ENCODE data around the gene ATG9B.
A peak's percentile ranks its signal among the peaks of the same experiment; 100 is the strongest.

The ATG9B gene

DNA sequence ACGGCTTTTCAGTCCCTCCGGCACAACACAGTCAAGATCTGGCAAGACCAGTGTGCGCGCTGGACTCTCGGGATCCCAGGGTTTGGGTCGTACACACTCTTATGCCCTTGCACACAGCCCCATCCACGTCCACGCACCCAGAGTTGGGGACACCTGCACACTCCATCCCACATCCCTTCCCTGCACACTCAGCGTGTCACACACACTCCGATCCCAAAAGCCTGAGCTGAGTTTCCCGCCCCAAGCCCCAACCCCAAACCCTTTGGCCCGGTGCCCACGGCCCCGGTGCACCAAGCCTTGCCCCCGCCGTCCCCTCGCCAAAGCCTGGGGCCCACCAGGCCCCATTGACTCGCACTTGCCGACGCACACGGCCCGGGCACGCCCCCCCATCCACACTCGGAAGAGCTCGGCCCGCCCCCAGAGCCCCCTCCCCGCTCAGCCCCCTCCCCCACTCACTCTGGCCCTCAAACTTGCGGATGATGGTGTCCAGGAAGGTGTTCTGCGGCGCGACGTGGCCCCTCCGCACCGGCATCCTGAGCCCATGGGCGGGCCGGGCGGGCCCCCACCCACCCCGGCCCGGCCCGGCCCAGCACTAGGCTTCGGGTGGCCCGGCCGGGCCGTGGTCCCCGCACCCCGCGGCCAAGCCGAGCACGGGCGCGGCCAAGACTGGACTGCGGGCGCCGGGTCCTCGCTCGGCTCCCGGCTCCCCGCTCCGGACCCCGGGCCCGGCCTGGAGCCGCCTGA is 46.7 kb downstream of the ATG9B start:
- no peak for DNase-seq

DNA sequence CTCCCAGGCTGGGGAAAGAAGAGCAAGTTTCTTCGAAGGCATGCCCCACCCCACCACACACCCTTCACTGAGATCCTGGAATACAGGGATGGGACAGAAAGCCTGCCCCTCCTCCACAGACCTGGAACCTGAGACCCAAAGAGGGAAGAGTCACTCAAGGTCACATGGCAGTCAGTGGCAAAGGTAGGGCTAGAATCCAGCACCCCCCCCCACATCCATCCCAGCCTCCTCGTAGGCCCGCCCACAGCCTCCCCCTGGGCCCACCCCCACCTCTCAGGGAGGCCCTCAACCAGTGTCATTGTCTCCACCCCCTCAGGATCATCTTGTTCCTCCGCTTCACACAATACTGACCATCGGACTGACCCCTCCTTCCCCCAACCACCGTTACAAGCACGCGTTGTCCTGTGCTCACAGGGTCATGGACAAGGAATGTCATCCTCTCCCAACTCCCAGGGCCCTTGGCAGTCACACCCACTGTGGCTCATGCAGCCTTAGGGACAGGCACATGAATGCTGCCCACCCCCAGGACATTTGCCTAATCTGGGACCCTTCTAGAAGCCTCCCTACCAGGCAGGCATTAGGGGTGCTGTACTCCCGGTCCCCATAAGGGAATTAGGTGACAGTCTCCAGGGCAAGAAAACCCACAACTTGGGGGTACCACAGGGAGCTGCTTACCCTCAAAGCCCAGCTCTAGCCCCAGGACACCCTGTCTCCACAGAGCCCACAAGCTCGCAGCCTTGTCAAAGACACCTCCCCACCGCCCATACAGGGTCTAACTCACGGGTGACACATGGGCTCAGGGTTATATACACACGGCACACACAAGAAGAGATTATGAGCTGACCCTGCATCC is 47.5 kb downstream of the ATG9B start:
- DNase-seq, result no peak

DNA sequence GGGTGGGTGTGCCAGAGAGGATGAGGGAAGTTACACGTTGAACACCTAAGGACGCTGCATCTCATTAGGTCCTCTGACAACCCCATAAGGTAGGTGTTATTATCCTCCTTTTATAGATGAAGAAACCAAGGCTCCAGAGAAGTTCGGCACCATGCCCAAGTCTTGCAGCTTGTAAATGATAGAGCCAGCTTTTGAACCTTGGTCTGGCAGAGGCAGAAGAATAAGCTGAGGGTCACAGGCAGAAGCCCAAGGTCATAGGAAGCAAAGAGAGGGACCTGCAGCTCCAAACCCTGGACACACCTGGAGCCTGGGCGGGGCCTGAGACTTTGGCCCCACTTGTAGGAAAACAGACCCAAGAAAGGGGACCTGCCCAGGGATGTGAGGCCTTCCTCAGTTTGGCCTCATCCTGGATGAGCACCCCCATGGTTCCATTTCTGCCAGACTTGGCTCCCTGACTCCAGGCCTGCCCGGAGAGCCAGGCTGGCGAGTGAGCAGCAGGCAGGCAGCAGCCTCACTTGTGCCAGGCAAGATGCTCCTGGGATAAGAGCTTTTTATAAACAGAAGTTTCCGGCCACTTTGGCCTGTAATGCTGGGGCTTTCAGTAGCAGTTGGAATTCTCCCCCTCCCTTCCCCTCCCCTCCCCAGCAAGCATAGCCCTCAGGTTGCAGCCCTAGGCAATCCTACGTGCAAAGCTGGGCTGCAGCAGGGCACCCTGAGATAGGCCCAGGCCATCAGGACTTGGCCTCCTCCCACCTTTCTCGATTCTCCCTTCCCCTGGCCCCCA is 48.6 kb downstream of the ATG9B start:
- DNase-seq, result no peak

DNA sequence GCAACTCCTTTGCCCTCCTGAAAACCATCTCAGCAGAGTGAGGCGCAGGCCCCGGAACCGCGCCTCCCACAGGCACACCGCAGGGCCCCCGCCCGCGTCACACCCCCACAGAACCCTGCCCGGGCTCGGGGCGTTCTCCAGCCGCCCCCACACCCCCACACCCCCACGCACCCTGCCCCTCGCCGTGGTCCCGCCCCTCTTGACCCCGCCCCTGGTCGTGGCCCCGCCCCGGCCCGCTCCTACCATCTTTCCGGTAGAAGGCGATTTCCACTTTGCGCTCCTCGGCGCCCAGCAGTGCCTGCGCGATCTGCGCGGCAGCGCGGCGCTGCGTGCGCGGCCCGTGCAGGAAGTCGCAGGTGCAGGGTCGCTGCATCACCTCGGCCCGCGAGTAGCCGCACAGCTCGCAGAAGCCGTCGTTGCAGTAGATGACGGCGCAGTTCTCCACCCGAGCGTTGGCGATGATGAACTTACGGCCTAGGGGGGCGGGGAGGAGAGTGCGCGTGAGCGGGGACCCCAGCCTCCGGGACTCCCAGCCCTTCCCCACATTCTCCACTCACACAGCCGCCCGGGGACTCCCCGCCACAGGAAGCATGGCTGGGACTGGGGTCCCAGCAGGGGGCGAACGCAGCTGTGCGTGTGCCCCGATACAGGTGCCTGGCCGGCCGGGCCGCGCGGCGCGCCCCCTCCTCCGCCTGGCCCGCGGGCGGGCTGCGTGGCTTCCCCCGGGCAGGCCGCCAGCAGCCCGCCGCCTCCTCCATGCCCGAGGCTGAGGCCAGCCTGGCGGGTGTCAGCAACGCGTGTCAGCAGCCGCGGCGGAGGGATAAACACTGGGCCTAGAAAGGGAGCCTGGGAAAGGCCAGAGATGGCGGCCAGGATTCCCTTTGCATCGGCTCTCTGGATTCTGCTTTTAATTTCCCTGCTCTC is 49.6 kb downstream of the ATG9B start:
- DNase-seq, result peak; percentile 74

DNA sequence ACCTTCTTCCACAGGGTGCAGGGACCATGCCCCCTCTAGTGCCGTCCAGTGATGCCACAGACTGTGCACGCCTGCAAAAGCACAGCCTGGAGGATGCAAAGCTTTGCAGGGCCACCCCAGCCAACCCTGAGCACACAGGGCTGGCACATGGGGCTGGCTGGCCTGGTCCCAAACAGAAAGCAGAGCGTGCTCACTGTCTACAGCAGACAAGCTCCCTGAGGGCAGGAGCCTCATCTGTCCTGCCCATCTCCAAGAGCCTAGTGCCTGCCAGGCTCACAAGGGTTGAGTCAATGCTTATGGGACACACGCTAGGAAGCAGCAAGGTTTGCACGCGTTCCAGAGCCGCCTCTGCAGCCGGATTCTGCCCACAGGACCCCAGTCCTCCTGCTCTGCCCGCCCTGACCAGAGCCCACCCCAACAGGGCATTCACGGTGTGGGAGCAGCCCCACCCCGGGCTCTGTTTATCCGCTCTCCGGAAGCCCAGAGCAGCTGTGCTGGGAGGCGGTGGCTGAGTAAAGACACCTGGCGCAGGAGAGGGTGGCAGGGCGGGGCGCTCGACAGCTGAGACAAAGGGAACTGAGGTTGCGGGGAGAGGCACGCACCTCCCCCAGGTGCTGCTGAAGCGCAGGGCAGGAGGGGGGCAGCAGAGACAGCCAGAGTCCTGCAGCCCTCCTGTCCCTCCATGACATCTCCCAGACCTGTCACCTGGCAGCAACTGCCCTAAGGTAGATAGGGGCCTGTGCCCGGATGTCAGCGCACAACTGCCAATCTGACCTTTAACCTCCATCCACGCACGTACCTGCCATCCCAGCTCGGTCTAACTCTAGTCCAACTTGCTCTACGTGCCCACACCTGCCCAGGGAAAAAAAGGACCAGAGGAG is 50.5 kb downstream of the ATG9B start:
- no peak for DNase-seq

DNA sequence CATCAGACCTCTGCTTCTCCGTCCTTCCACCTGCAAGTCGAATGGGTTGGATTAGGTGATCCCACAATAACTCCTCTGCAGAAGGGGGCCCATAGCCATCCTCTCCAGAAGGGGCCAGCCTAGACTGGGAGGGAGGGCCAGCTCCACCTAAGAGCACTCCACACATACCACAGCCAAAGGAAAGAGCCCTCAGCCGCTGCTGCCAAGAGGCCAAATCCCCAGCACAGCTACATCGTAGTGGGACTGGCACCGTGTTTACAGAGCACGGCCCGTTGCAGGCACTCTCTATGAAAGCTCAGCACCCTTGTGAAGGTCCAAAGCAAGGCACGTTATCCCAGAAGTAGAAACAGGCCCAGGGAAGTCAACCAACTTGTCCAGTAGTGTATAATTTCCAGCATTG is 51.6 kb downstream of the ATG9B start:
- no peak for DNase-seq

DNA sequence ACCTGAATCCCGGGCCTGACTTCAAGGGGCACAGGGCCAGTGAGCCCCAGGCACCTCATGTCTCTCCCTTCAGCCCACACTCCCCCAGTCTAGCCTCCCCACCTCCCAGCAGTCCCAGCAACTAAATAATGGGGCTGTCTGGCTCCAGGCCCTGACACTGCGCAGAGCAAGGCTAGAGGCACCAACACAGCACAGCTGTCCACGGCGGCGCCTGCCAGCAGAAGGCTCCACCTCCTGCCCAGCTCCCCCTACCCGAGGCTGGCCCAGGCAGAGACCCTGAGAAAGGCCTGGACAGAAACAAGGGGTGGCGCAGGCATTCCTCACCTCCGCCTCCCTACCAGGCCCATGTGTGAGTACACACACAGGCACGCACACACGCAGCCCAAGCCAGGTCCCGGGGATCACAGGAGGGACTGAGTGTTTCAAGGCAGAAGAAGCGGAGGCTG is 52.2 kb downstream of the ATG9B start:
- no peak for DNase-seq

DNA sequence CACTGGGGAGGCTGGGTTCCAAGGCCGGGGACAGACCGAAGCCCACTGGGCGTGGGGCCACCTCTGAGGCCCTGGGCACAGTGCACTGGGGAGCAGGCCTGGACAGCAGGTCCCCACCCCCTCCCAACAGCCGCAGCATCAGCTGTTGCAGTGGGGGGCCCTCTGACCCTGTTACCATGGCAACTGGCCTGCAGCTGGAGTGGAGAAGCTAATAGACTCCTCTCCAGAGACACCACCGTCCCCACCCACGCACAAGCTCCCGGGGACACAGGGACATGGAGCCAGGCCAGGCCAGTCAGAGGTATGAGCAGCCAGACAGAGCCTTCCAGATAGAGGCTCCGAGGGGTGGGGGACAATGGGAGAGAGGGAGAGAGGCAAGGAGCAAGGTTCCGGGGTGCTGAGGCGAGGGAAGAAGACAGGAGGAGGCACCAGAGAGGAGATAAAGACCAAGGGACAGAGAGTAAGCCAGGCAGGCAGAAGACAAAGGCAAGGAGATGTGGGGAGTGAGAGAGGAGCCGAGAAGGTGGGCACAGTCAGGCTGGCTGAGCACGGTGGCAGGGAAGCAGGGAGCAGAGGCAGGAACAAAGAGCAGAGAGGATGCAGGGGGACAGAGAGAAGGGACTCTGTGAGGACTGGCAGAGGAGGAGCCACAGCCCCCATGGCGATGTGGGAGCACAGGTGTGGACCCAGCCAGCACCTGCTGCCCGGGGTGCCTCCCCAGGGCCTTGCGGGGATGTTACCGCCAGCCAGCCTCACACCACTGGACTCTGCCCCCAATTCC is 52.9 kb downstream of the ATG9B start:
- DNase-seq, result no peak

DNA sequence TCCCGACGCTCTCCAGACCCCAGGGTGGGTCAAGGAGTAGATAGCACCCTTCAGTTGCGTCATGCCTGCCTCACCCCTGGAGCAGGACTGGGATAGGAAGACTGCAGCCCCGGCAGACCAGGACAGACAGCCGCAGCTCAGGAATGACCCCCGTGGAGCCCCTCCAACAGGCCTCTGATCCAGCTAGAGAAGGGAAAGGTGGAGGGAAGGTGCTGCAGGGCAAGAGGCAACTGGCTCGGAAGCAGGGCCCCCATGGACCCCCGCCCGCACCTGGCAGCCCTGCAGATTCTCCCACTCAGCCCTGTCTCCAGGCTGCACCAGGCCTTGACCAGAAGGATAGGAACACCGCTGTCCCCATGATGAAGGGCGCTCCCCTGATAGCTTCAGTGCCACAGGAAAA is 53.9 kb downstream of the ATG9B start:
- no peak for DNase-seq

DNA sequence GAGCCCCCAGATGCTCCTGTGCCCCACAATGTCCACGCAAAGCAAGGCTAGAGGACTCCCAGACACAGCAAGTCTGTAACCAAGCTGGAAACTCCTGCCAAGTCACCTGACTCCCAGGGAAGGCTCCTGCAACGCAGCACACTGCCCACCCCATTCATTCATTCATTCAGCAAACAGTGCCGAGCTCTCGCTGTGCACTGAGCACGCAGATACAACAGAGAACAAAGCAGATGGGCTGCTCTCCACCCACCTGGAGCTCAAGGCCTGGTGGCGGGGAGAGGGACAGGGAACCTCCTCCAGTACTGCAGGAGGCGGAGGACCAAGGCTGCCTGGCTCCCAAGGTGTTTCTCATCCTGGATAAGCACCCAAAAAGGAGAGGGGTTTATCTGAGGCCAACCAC is 54.8 kb downstream of the ATG9B start:
- no peak for DNase-seq

DNA sequence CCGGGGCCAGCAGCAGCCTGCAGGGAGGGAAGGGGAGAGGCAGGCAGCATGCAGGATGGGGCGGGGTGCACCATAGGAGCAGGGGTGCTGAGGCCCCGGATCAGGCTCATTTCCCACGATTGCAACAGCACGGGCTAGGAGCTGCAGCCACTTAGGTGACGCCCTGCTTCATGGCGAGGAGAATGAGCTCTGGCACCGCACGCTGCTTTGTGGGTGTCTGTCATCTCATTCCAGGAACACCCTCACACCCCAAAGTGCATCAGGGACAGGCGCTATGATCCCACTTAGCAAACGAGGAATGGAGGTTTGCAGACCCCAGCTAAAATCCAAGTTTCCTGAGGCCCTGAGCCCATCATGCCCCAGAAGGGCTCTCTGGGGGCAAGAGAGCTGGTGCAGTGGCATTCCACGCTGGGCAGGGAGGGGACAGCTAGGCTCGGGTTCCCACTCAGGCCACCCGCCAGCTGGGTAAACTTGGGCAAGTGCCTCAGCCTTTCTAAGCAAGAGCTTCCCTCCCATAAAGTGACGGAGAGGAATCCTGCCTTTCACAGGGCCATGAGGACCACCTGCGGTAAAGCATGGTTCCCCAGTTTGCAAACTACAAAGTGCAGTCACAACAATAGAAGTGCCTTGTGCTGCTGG is 55.4 kb downstream of the ATG9B start:
- no peak for DNase-seq

DNA sequence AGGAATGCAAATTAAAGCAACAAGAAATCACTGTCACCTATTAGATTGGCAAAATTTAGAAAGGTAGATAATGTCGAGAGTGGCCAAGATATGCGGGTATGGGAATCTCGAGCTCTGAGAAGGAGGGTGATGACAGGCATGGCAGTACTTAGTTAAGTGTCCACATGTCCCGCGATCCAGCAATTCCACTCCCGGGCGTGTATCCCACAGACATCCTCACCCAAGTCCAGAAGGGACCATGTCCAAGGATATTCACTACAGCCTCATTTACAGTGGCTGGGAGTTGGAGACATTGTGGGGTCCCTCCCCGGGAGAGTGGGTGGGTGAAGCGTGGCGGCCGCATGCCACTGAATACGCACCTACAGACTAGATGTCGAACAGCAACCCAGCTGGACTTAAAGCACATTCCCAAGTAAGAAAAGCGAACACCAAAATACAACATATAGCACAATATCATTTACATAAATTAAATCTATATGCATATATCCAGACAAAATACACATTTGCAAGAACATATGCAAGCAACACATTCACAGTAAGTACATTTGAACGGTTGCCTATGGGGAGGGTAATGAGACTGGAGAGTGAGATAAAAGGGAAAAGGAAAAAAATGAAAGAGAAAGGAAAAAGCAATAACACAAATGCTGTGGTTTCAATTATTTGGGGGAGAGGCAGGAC is 56.1 kb downstream of the ATG9B start:
- DNase-seq, result no peak

DNA sequence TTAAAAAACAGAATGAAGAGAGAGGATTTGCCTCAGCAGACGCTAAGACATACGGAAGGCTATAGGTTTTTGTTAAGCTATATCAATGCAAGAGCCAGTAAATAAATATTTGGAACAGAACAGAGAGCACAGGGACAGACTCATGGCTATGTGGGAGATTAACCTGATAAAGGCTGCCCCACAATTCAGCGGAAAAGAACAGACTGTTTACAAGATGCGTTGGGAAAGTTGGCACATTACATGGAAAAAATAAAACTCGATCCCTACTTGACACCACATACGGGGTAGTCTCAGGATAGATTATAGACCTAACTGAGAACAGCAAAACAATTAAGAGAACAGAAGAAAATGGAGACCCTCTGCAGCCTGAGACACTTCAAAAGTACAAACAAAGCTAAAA is 56.9 kb downstream of the ATG9B start:
- no peak for DNase-seq

DNA sequence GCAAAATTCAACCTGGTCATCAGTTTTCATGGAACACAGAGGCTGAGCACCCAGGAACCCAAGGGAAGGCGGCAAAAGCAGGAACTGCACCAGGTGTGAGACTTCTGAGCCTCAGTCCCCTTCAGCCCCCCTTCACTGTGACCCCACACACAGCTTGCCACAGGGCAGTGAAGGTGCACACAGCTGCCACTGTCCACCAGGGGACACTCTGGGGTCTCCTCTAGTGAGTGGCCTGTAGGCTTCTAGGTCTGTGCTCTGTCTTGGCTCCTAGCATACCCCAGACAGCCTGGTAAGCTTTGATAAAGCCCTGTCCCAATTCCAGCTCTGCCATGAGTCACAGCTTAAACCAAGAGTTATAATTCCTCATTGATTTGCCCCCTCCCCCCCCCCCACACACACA is 58.3 kb downstream of the ATG9B start:
- no peak for DNase-seq

DNA sequence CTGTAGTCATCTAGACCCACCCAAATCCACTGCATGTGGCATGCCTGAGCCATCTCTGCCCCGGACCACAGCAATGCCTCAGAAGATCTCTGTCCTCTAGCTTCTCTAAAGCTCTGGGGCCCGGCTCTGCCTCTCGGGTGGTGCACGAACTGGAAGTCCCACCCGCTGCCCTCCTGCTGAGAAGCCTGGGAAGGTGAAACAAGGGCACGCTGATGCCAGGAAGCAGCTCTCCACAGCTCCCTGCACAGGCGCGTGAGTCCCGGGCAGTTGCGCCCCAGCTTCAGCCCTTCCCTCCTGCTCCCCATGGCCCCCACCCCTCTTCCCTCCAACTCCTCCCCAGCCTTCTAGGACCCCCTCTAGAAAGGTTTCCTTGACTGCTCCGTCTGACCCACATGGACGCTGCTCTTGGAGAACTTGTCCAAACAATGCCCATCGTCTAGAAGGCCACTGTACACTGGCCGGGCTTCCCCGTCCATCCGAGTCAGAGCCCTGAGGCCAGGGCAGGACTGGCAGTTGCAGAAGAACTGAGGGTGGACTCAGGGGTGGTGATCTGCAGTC is 58.9 kb downstream of the ATG9B start:
- no peak for DNase-seq
